Fibroblast of lung (primary cell): ENCODE results near the gene STRA6. TPM values are rescaled to one million over a fixed set of nuclear protein-coding genes. Genes with fewer than 3 reads are reported as not detected.

Source experiments
- DNase-seq, 2 donors: peaks; one replicate each; pipeline versions ENCODE4 v3.0.0 to v3.0.0-alpha.2; 2010; ENCODE audit warnings: low read depth in 2 of 2
- H2AFZ ChIP-seq: 2 replicates; pipeline ENCODE4 v1.5.1; 2012; ENCODE audit warnings: low read length, control low read depth, inconsistent platforms
- H3K27ac ChIP-seq: 2 replicates; pipeline ENCODE4 v1.5.1; 2011; ENCODE audit warnings: low read length, control low read depth; ENCODE audit not compliant: insufficient read depth
- H3K27me3 ChIP-seq: 2 replicates; pipeline ENCODE4 v1.5.1; 2011; ENCODE audit warnings: mild to moderate bottlenecking, low read length; ENCODE audit not compliant: control insufficient read depth, insufficient read depth
- H3K36me3 ChIP-seq: 2 replicates; pipeline ENCODE4 v1.5.1; 2011; ENCODE audit warnings: low read length; ENCODE audit not compliant: control insufficient read depth, insufficient read depth
- H3K4me1 ChIP-seq: 2 replicates; pipeline ENCODE4 v1.5.1; 2011; ENCODE audit warnings: low read length; ENCODE audit not compliant: control insufficient read depth, insufficient read depth; ENCODE audit errors: extremely low read depth
- H3K4me2 ChIP-seq: 2 replicates; pipeline ENCODE4 v1.5.1; 2011; ENCODE audit warnings: low read length, control low read depth; ENCODE audit not compliant: insufficient read depth; ENCODE audit errors: extremely low read depth
- H3K4me3 ChIP-seq, 4 experiments: fragments of 200-600 bp in 1 of 4; sonication (generic) in 1 of 4; replicated peaks in 1 of 4; 2 replicates each; pipeline ENCODE4 v1.5.1; 2011 to 2016; ENCODE audit warnings: low read length in 4 of 4, low read depth in 3 of 4, mild to moderate bottlenecking in 3 of 4, control low read depth in 2 of 4, inconsistent platforms in 1 of 4, mixed read lengths in 1 of 4; ENCODE audit not compliant: insufficient read depth in 1 of 4; ENCODE audit errors: control extremely low read depth in 1 of 4
- H3K79me2 ChIP-seq: 2 replicates; pipeline ENCODE4 v1.5.1; 2012; ENCODE audit warnings: mild to moderate bottlenecking, low read length, inconsistent platforms; ENCODE audit not compliant: control insufficient read depth, insufficient read depth
- H3K9ac ChIP-seq: 2 replicates; pipeline ENCODE4 v1.5.1; 2011; ENCODE audit warnings: mild to moderate bottlenecking, low read length, control low read depth; ENCODE audit not compliant: insufficient read depth
- H3K9me3 ChIP-seq: 2 replicates; pipeline ENCODE4 v1.5.1; 2012; ENCODE audit warnings: low read depth, low read length; ENCODE audit not compliant: control insufficient read depth, insufficient read depth
- H4K20me1 ChIP-seq: 2 replicates; pipeline ENCODE4 v1.5.1; 2011; ENCODE audit warnings: low read length; ENCODE audit not compliant: control insufficient read depth, insufficient read depth; ENCODE audit errors: extremely low read depth
- CTCF ChIP-seq, 2 donors: IDR thresholded peaks in 1 of 2; conservative IDR thresholded peaks in 1 of 2; 1 replicate in 1 of 2; 2 replicates in 1 of 2; pipeline ENCODE4 v1.5.1; 2011 to 2012; ENCODE audit warnings: low read length in 2 of 2, control low read depth in 1 of 2, inconsistent platforms in 1 of 2, low read depth in 1 of 2, mild to moderate bottlenecking in 1 of 2
- EZH2 ChIP-seq: IDR thresholded peaks from 2 replicates; pipeline ENCODE4 v1.5.1; 2012; ENCODE audit warnings: low read length, control low read depth, mild to moderate bottlenecking; ENCODE audit errors: missing control alignments
- polyA plus RNA-seq, 2 donors: library from polyadenylated mRNA; depleted of rRNA in 1 of 2; stranded (reverse) in 1 of 2; unstranded in 1 of 2; fragments of >200 nt; gene quantifications; 2 replicates each; pipeline ENCODE4 v1.2.1, GENCODE V29; 2011 to 2012; ENCODE audit warnings: missing spikeins in 1 of 2
- total RNA-seq: library from RNA; depleted of rRNA; stranded (reverse); fragments of >200 nt; gene quantifications from 2 replicates; pipeline ENCODE4 v1.2.1, GENCODE V29; 2014

Gene STRA6
- total and polyA plus RNA-seq, 2 donors (not counting 1 experiment from before 2014, with no cell fraction given): 0.17 TPM; not detected in 1

- H3K9ac ChIP-seq: no peak overlapping the region
- H3K9me3 ChIP-seq: no peaks in the 10 kb centered on the region
- H3K79me2 ChIP-seq: no peaks in the 10 kb centered on the region
- no peak overlapping the region for H3K4me2 ChIP-seq
- DNase-seq: no peak
- H3K4me3 ChIP-seq: no peak overlapping the region
- no peaks in the 10 kb centered on the region for H3K4me1 ChIP-seq
- H3K36me3 ChIP-seq: no peaks in the 10 kb centered on the region
- H2AFZ ChIP-seq: no peak overlapping the region
- no peaks in the 10 kb centered on the region for H4K20me1 ChIP-seq
- TF ChIP-seq EZH2 (no peak), CTCF (conservative IDR thresholded peaks at IDR 0.05 in 1 of 2, IDR thresholded peaks at IDR 0.05 in 1 of 2; ENCODE audit: low read depth in 1 of 2, low read length in 2 of 2) (no peak)
- no peak overlapping the region for H3K27ac ChIP-seq
- H3K27me3 ChIP-seq: peaks cover 7% of the 10 kb centered on the region
These were observed 48.7 kb upstream of the STRA6 start for GRCh38 chr15:74251131-74251811.

- DNase-seq: no peak
- no peaks in the 10 kb centered on the region for H3K36me3 ChIP-seq
- no peak overlapping the region for H3K9ac ChIP-seq
- peaks cover 5% of the 10 kb centered on the region for H3K27me3 ChIP-seq
- TF ChIP-seq EZH2: no peak
- no peak for TF ChIP-seq CTCF (conservative IDR thresholded peaks at IDR 0.05 in 1 of 2, IDR thresholded peaks at IDR 0.05 in 1 of 2; ENCODE audit: low read depth in 1 of 2, low read length in 2 of 2)
- H3K9me3 ChIP-seq: no peaks in the 10 kb centered on the region
- no peaks in the 10 kb centered on the region for H4K20me1 ChIP-seq
- H3K4me3 ChIP-seq: no peak overlapping the region
- H3K4me2 ChIP-seq: no peak overlapping the region
- no peak overlapping the region for H3K27ac ChIP-seq
- no peak overlapping the region for H2AFZ ChIP-seq
- no peaks in the 10 kb centered on the region for H3K79me2 ChIP-seq
- no peaks in the 10 kb centered on the region for H3K4me1 ChIP-seq
These were observed 47.7 kb upstream of the STRA6 start for GRCh38 chr15:74250266-74250665.

GRCh38 chr15:74245342-74245931 is 42.9 kb upstream of the STRA6 start:
- TF ChIP-seq EZH2: no peak
- TF ChIP-seq CTCF (conservative IDR thresholded peaks at IDR 0.05 in 1 of 2, IDR thresholded peaks at IDR 0.05 in 1 of 2; ENCODE audit: low read depth in 1 of 2, low read length in 2 of 2): no peak
- Histone ChIP-seq H3K79me2 (no peaks in the 10 kb centered on the region), H3K4me3 (no peak overlapping the region), H4K20me1 (no peaks in the 10 kb centered on the region), H3K27ac (no peak overlapping the region), H3K9ac (no peak overlapping the region), H3K27me3 (peaks cover 2% of the 10 kb centered on the region), H3K4me1 (no peaks in the 10 kb centered on the region), H3K36me3 (no peaks in the 10 kb centered on the region), H3K9me3 (no peaks in the 10 kb centered on the region), H2AFZ (no peak overlapping the region), H3K4me2 (no peak overlapping the region)
- DNase-seq: no peak
